IPS-18c (cell line): Measurements from ENCODE around the gene ATG12.
"Not testable (repeated sequence)": the region's sequence is repeated elsewhere in the genome, so short reads cannot be mapped to it uniquely, and the experiment has no call there.

Source experiments
- H3K4me3 ChIP-seq: 2 replicates; pipeline ENCODE4 v1.7.0; 2013; ENCODE audit warnings: low read depth, mild to moderate bottlenecking, low read length, moderate library complexity; ENCODE audit not compliant: insufficient read depth
- H3K9me3 ChIP-seq: one replicate; pipeline ENCODE4 v1.6.1; 2013; ENCODE audit warnings: mild to moderate bottlenecking, low read length, moderate library complexity; ENCODE audit not compliant: control insufficient read depth, insufficient read depth

Gene ATG12

DNA sequence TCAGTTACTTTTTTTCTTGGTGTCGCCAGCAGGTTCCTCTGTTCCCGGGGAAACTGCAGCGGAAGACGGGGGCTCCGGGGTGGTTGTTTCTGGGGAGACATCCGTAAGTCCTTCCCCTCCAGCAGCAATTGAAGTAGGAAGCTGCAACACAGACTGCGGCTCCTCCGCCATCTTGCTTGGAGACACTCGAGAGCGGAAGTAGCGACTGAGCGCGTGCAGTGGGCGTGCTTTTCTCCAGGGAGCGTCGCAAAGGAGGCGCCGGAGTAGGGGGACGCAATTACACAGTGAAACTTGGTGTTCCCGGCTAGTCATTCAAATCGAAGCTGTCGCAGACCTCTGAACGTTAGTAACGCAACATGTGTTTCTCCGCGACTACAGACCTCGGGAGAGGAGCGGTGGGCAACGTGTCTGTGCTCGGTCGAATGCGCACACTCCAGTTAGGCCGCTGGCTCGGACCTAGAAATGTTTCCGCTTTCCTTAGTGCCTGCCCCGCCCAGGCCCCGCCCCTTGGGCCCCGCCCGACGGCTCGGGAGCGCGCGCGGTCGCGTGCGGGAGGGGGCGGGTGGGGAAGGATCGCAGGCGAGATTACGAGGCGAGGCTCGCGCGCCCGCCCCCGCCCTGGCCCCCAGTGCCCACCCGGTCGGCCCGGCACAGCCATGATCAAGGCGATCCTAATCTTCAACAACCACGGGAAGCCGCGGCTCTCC lies at the start of gene ATG12, which contains the start of gene AP3S1:
Gene ATG12 (minus strand): TSS at position 184 of the 707 bp plus-strand sequence. CDS start 13 bp downstream, at position 171.
Gene AP3S1 (plus strand): TSS at position 554 of the 707 bp plus-strand sequence. CDS start 103 bp downstream, at position 657.
- Histone ChIP-seq H3K4me3 (peak within 1 kb of the TSS; percentile 81), H3K9me3 (no peaks in the 10 kb centered on the region)

GRCh38 chr5:115888027-115888426 lies 46.7 kb upstream of the ATG12 start:
- Histone ChIP-seq H3K4me3 (no peak overlapping the region), H3K9me3 (no peaks in the 10 kb centered on the region)

DNA sequence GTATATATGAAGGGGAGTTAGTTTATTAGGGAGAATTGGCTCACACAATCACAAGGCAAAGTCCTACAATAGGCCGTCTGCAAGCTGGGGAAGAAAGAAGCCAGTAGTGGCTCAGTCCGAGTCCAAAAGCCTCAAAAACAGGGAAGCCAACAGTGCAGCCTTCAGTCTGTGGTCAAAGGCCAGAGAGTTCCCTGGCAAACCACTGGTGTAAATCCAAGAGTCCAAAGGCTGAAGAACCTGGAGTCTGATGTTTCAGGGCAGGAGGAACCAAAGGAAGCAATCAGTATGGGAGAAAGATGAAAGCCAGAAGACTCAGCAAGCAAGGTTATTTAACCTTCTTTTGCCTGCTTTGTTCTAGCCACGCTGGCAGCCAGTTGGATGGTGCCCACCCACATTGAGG lies 43.8 kb upstream of the ATG12 start:
- not testable (repeated sequence) for H3K4me3 ChIP-seq, H3K9me3 ChIP-seq

DNA sequence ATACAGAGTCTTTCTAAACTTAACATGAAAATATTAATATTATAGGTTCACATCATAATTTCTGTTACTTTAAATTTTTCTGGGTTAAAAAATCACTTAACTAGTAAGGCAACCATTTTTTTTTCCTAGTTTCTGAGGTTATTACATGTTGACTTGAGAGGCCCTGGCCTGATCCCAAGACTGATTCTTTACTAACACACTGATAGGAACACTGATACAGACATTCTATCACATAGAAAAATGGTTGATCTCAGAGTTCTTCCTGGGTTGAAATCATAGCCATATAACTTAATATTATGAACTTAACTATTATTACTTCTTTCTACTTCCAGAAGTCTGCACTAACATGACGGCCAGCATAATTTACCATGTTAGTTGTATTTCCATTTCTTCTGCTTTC lies 43.3 kb upstream of the ATG12 start:
- Histone ChIP-seq H3K9me3 (no peaks in the 10 kb centered on the region), H3K4me3 (no peak overlapping the region)

GRCh38 chr5:115882434-115882833 lies 41.1 kb upstream of the ATG12 start:
- H3K9me3 ChIP-seq, H3K4me3 ChIP-seq: not testable (repeated sequence)

DNA sequence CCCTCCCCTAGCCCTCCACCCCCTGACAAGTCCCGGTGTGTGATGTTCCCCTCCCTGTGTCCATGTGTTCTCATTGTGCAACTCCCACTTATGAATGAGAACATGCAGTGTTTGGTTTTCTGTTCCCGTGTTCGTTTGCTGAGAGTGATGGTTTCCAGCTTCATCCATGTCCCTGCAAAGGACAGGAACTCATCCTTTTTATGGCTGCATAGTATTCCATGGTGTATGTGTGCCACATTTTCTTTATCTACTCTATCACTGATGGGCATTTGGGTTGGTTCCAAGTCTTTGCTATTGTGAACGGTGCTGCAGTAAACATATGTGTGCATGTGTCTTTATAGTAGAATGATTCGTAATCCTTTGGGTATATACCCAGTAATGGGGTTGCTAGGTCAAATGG lies 36.0 kb upstream of the ATG12 start:
- H3K9me3 ChIP-seq, H3K4me3 ChIP-seq: not testable (repeated sequence)

DNA sequence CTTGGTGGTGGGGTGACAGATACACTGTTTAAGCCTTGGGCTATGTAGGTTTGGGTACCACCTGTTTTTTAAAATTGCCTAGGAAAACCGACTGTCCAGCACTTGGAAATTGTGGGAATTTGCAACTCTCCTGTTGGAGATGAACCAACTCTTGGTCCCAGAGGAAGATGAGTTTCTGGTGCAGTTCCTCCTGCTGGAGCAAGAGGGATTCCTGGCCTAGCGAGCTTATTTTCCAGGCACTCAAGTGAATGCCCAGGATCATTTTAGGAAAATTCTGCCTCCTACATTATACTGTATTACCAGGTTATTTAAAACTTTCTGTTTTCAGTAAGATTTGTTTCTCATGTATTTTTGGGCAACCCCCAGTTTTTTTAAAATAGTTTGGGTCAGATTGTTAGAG lies 34.1 kb upstream of the ATG12 start:
- H3K9me3 ChIP-seq, result no peaks in the 10 kb centered on the region
- no peak overlapping the region for H3K4me3 ChIP-seq

GRCh38 chr5:115873392-115873791 lies 32.0 kb upstream of the ATG12 start:
- no peak overlapping the region for H3K4me3 ChIP-seq
- H3K9me3 ChIP-seq, result no peaks in the 10 kb centered on the region

DNA sequence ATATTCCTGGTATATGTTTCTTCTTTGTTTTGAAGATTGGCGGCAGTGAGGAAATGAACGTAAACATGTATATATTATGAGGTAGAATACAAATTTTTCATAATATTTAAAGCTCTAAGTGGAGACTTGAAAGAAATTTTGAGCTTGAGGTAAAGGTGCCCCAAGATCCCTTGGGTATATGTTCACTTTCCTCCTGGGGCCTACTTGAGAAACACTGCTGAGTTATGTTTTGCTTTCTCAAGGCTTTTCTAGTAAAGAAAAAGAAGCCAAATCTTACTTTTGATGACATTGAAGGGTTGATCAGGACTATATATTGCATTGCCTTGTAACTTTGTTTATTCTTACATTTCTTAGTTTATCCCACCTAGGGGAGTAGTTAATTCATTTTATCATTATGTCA lies 31.1 kb upstream of the ATG12 start:
- H3K9me3 ChIP-seq, result no peaks in the 10 kb centered on the region

GRCh38 chr5:115869256-115869795 lies 28.0 kb upstream of the ATG12 start:
- Histone ChIP-seq H3K4me3 (no peak overlapping the region), H3K9me3 (no peaks in the 10 kb centered on the region)

More for the DNA sequence above, 31.1 kb upstream of the ATG12 start:
- no peak overlapping the region for H3K4me3 ChIP-seq

- no peaks in the 10 kb centered on the region for H3K9me3 ChIP-seq
- H3K4me3 ChIP-seq, result no peak overlapping the region
Measured at GRCh38 chr5:115859378-115859777, 18.0 kb upstream of the ATG12 start.

GRCh38 chr5:115858396-115858795 lies 17.0 kb upstream of the ATG12 start:
- no peak overlapping the region for H3K4me3 ChIP-seq
- H3K9me3 ChIP-seq, result no peaks in the 10 kb centered on the region

- Histone ChIP-seq H3K9me3 (no peaks in the 10 kb centered on the region), H3K4me3 (no peak overlapping the region)
Measured at GRCh38 chr5:115857626-115858349, 16.4 kb upstream of the ATG12 start.

DNA sequence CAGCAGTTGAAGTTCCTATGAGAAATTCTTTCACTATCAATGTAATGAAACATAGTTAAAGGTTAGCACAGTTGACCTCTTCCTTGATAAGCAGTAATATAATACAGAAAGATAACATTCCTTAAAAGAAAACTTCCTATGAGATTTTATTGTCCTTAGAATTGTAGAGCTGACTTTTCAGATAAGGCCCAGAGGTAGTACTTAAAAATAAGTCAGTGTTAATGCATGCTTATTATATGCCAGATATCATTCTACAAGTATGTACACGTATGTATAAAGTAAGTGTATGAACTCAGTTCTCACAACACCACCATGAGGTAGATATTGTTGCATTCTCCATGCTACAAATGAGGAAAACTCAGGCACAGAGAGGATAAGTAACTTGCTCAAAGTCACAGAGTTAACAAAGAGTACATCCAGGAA lies 15.7 kb upstream of the ATG12 start:
- H3K4me3 ChIP-seq, result no peak overlapping the region

DNA sequence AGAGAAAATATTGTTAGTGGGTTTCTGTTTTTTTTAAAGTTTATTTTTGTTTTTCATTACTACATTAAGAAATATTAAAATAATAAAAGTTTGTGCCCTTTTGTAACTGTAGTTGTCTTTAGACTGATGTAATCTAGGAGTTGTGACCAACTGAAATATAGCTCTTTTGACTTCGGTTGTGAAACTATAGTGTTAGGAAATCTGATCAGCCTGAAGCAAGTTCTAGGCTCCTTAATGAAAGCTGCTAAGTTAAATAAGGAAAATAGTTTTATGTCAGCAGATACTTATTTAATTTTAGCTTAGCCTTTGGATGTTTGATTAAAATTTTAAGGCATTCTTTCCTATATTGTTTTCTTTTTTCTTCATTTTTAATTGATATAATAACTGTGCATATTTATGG lies 14.6 kb upstream of the ATG12 start:
- H3K9me3 ChIP-seq, result no peaks in the 10 kb centered on the region
- no peak overlapping the region for H3K4me3 ChIP-seq

More for the DNA sequence above, 15.7 kb upstream of the ATG12 start:
- H3K9me3 ChIP-seq, result no peaks in the 10 kb centered on the region

GRCh38 chr5:115854139-115854538 lies 12.8 kb upstream of the ATG12 start:
- H3K4me3 ChIP-seq, result no peak overlapping the region
- H3K9me3 ChIP-seq, result no peaks in the 10 kb centered on the region

GRCh38 chr5:115850744-115851416 lies 9.5 kb upstream of the ATG12 start:
- no peak overlapping the region for H3K4me3 ChIP-seq

More at GRCh38 chr5:115850744-115851416, 9.5 kb upstream of the ATG12 start:
- H3K9me3 ChIP-seq, result no peaks in the 10 kb centered on the region
